PC-3 (cell line): ENCODE data around the gene UNC119B.

ENCODE experiments used
- EZH2 ChIP-seq: fragments of 300-600 bp; sonication (generic); IDR thresholded peaks from one replicate; pipeline ENCODE4 v1.6.1; 2017; ENCODE audit warnings: antibody characterized with exemption, mild to moderate bottlenecking, low read length; ENCODE audit not compliant: unreplicated experiment
- EZH2phosphoT487 ChIP-seq: fragments of 300-600 bp; sonication (generic); IDR thresholded peaks from 2 replicates; pipeline ENCODE4 v1.6.1; 2018; ENCODE audit warnings: mild to moderate bottlenecking, antibody characterized with exemption, low read length, borderline replicate concordance
- TF ChIP-seq, protein P1 (sequence below): fragments of 300-600 bp; sonication (generic); conservative IDR thresholded peaks from 2 replicates; pipeline ENCODE4 v1.5.1; 2017; ENCODE audit warnings: antibody characterized with exemption, low read depth, mild to moderate bottlenecking, low read length

DNA sequence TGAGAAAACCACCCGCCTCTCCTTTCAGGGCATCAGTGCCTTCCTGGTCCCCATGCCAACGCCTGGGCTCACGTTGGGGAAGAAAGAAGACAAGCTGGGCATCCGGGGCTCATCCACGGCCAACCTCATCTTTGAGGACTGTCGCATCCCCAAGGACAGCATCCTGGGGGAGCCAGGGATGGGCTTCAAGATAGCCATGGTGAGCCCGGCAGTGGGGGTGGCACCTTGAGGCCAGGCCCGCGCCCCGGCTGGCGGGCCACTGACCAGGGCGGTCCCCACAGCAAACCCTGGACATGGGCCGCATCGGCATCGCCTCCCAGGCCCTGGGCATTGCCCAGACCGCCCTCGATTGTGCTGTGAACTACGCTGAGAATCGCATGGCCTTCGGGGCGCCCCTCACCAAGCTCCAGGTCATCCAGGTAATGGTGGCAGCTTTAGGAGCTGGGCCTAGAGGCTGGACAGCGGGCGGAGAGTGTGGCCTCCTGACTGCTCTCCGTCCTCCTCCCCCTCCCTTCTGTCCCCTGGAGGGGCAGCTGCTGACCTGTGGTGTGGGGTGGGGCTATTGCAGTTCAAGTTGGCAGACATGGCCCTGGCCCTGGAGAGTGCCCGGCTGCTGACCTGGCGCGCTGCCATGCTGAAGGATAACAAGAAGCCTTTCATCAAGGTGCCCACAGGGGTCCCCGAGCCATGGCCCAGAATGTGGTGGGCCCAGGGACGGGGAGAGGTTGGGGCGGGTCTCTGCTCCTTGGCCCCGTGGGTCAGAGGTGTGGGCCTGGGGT, 28.2 kb downstream of the UNC119B start:
- TF ChIP-seq, protein P1, sequence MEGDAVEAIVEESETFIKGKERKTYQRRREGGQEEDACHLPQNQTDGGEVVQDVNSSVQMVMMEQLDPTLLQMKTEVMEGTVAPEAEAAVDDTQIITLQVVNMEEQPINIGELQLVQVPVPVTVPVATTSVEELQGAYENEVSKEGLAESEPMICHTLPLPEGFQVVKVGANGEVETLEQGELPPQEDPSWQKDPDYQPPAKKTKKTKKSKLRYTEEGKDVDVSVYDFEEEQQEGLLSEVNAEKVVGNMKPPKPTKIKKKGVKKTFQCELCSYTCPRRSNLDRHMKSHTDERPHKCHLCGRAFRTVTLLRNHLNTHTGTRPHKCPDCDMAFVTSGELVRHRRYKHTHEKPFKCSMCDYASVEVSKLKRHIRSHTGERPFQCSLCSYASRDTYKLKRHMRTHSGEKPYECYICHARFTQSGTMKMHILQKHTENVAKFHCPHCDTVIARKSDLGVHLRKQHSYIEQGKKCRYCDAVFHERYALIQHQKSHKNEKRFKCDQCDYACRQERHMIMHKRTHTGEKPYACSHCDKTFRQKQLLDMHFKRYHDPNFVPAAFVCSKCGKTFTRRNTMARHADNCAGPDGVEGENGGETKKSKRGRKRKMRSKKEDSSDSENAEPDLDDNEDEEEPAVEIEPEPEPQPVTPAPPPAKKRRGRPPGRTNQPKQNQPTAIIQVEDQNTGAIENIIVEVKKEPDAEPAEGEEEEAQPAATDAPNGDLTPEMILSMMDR = no peak
- no peak for TF ChIP-seq EZH2
- TF ChIP-seq EZH2phosphoT487 = no peak
